Aorta (tissue), 5 donors: ENCODE results near the gene FAM170B. TPM values are rescaled to one million over a fixed set of nuclear protein-coding genes. Genes with fewer than 3 reads are reported as not detected.

Source experiments
- ATAC-seq: fragments of 200-7000 bp; cut with Tn5 transposase; one replicate; pipeline ENCODE4 v1.9.1; 2022; ENCODE audit warnings: moderate library complexity; ENCODE audit not compliant: low FRiP score
- DNase-seq, 2 donors: peaks; one replicate each; pipeline ENCODE4 v3.0.0-alpha.2; 2020
- H3K27ac ChIP-seq, 2 donors: one replicate each; pipeline ENCODE4 v1.5.1; 2013; ENCODE audit warnings: low read length in 2 of 2, mild to moderate bottlenecking in 2 of 2, moderate library complexity in 2 of 2, control low read depth in 1 of 2, inconsistent platforms in 1 of 2, low read depth in 1 of 2
- H3K27me3 ChIP-seq, 2 donors: one replicate each; pipeline ENCODE4 v1.6.1; 2013; ENCODE audit warnings: control low read depth in 1 of 2, low read length in 1 of 2, mild to moderate bottlenecking in 1 of 2, moderate library complexity in 1 of 2; ENCODE audit not compliant: insufficient read depth in 2 of 2, control insufficient read depth in 1 of 2
- H3K36me3 ChIP-seq, 2 donors: one replicate each; pipeline ENCODE4 v1.6.1; 2013; ENCODE audit warnings: control low read depth in 1 of 2, low read length in 1 of 2, mild to moderate bottlenecking in 1 of 2; ENCODE audit not compliant: insufficient read depth in 2 of 2, control insufficient read depth in 1 of 2
- H3K4me1 ChIP-seq, 2 donors: one replicate each; pipeline ENCODE4 v1.6.1; 2013; ENCODE audit warnings: low read length in 2 of 2, control low read depth in 1 of 2, mild to moderate bottlenecking in 1 of 2, moderate library complexity in 1 of 2; ENCODE audit not compliant: insufficient read depth in 2 of 2, control insufficient read depth in 1 of 2
- H3K4me3 ChIP-seq, 2 donors: one replicate each; pipeline ENCODE4 v1.5.1; 2013; ENCODE audit warnings: low read length in 2 of 2, control low read depth in 1 of 2, mild to moderate bottlenecking in 1 of 2
- H3K9me3 ChIP-seq: one replicate; pipeline ENCODE4 v1.6.1; 2013; ENCODE audit warnings: mild to moderate bottlenecking, low read length; ENCODE audit not compliant: control insufficient read depth
- WGBS, 2 donors: extraction: QIAGEN DNeasy Blood & Tissue Kit; methylation state at CpG; one replicate each; pipeline ENCODE4 v1.1.7; 2013; 5-methylcytosine and 5-hydroxymethylcytosine counted together
- intact Hi-C, 2 donors: fragments of 100-400 bp; cut with DNase I; formaldehyde crosslinking; loops; one replicate each; pipeline versions ENCODE4 v1.14.2 to v1.15.0; 2022
- polyA plus RNA-seq, 2 donors: library from polyadenylated mRNA; stranded (reverse); fragments of 200-250 nt; gene quantifications; one replicate each; pipeline ENCODE4 v1.2.3, GENCODE V29; 2013
- total RNA-seq, 2 donors: library from RNA; stranded (reverse); fragmentation: NEBNext Ultra II Directional; extraction: Animal tissue kit (Norgen Biotek cat#: 25700); gene quantifications; one replicate each; pipeline ENCODE4 v1.2.1, GENCODE V29; 2021
- donor health status: healthy with polysubstance abuse.
- donor health status: Bipolar disorder and iron deficiency.
- donor health status: DM: no; HTN: no; CAD: no.
- donor health status: DM: no; HTN: no; CAD: no.
- donor health status: DM: yes; HTN: yes; CAD: no.

The FAM170B gene
- total and polyA plus RNA-seq, 4 donors: not detected

- Histone ChIP-seq H3K36me3 (no peaks in the 10 kb centered on the region), H3K27ac (no peak overlapping the region), H3K27me3 (no peaks in the 10 kb centered on the region), H3K9me3 (no peaks in the 10 kb centered on the region), H3K4me1 (no peaks in the 10 kb centered on the region), H3K4me3 (no peak overlapping the region)
- no peak for DNase-seq
- 61 to 62% methylated on average over 3 of the region's 3 CpGs for WGBS, 2 donors
- ATAC-seq: no peak
- intact Hi-C loops: no loop called here
Observed at GRCh38 chr10:49158915-49159314, 25.1 kb upstream of the FAM170B start.

- ATAC-seq (no peak), DNase-seq (no peak)
- Histone ChIP-seq H3K4me1 (no peaks in the 10 kb centered on the region), H3K9me3 (no peaks in the 10 kb centered on the region), H3K4me3 (no peak overlapping the region), H3K27ac (no peak overlapping the region), H3K36me3 (no peaks in the 10 kb centered on the region), H3K27me3 (no peaks in the 10 kb centered on the region)
- intact Hi-C loops: no loop called here
- WGBS, 2 donors: 85% methylated on average over 7 of the region's 7 CpGs
Observed at GRCh38 chr10:49158404-49158803, 24.6 kb upstream of the FAM170B start.

- DNase-seq (no peak), ATAC-seq (no peak)
- H3K27me3 ChIP-seq: no peaks in the 10 kb centered on the region
- no peak overlapping the region for H3K27ac ChIP-seq
- no peaks in the 10 kb centered on the region for H3K9me3 ChIP-seq
- H3K4me1 ChIP-seq: no peaks in the 10 kb centered on the region
- no peak overlapping the region for H3K4me3 ChIP-seq
- no peaks in the 10 kb centered on the region for H3K36me3 ChIP-seq
- intact Hi-C loops: no loop called here
- WGBS, 2 donors: 91 to 93% methylated on average over 3 of the region's 3 CpGs
Observed at GRCh38 chr10:49157229-49157628, 23.4 kb upstream of the FAM170B start.

- DNase-seq: no peak
- intact Hi-C loops: no loop called here
- H3K4me1 ChIP-seq: no peaks in the 10 kb centered on the region
- no peak overlapping the region for H3K27ac ChIP-seq
- WGBS, 2 donors: 94 to 98% methylated on average over 6 of the region's 6 CpGs
- H3K9me3 ChIP-seq: no peaks in the 10 kb centered on the region
- no peak overlapping the region for H3K4me3 ChIP-seq
- no peaks in the 10 kb centered on the region for H3K36me3 ChIP-seq
- ATAC-seq: no peak
- no peaks in the 10 kb centered on the region for H3K27me3 ChIP-seq
Observed at GRCh38 chr10:49154641-49155040, 20.8 kb upstream of the FAM170B start.

GRCh38 chr10:49153971-49154370, 20.1 kb upstream of the FAM170B start:
- no peaks in the 10 kb centered on the region for H3K27me3 ChIP-seq
- no peak overlapping the region for H3K4me3 ChIP-seq
- ATAC-seq: no peak
- 92 to 94% methylated on average over 1 of the region's 1 CpG for WGBS, 2 donors
- no peak for DNase-seq
- H3K36me3 ChIP-seq: no peaks in the 10 kb centered on the region
- no peaks in the 10 kb centered on the region for H3K4me1 ChIP-seq
- intact Hi-C loops: no loop called here
- no peaks in the 10 kb centered on the region for H3K9me3 ChIP-seq
- no peak overlapping the region for H3K27ac ChIP-seq

GRCh38 chr10:49153115-49153514, 19.3 kb upstream of the FAM170B start:
- DNase-seq: no peak
- no peaks in the 10 kb centered on the region for H3K36me3 ChIP-seq
- H3K27me3 ChIP-seq: no peaks in the 10 kb centered on the region
- no peak overlapping the region for H3K4me3 ChIP-seq
- intact Hi-C loops: no loop called here
- no peak overlapping the region for H3K27ac ChIP-seq
- ATAC-seq: no peak
- no peaks in the 10 kb centered on the region for H3K9me3 ChIP-seq
- WGBS, 2 donors: 59 to 73% methylated on average over 4 of the region's 4 CpGs
- no peaks in the 10 kb centered on the region for H3K4me1 ChIP-seq

- H3K27me3 ChIP-seq: no peaks in the 10 kb centered on the region
- no peak overlapping the region for H3K27ac ChIP-seq
- DNase-seq (no peak), ATAC-seq (no peak)
- WGBS, 2 donors: 87 to 91% methylated on average over 4 of the region's 4 CpGs
- intact Hi-C loops: no loop called here
- H3K36me3 ChIP-seq: no peaks in the 10 kb centered on the region
- no peak overlapping the region for H3K4me3 ChIP-seq
- H3K9me3 ChIP-seq: no peaks in the 10 kb centered on the region
- no peaks in the 10 kb centered on the region for H3K4me1 ChIP-seq
Observed at GRCh38 chr10:49152663-49153062, 18.8 kb upstream of the FAM170B start.

- WGBS, 2 donors: 96% methylated on average over 4 of the region's 4 CpGs
- Histone ChIP-seq H3K4me3 (no peak overlapping the region), H3K27me3 (no peaks in the 10 kb centered on the region), H3K9me3 (no peaks in the 10 kb centered on the region), H3K36me3 (no peaks in the 10 kb centered on the region), H3K27ac (no peak overlapping the region), H3K4me1 (no peaks in the 10 kb centered on the region)
- DNase-seq: no peak
- no peak for ATAC-seq
- intact Hi-C loops: no loop called here
Observed at GRCh38 chr10:49152037-49152436, 18.2 kb upstream of the FAM170B start.

- H3K9me3 ChIP-seq: no peaks in the 10 kb centered on the region
- DNase-seq (no peak), ATAC-seq (no peak)
- H3K4me3 ChIP-seq: no peak overlapping the region
- no peak overlapping the region for H3K27ac ChIP-seq
- WGBS, 2 donors: 92% methylated on average over 1 of the region's 1 CpG
- no peaks in the 10 kb centered on the region for H3K4me1 ChIP-seq
- H3K36me3 ChIP-seq: no peaks in the 10 kb centered on the region
- H3K27me3 ChIP-seq: no peaks in the 10 kb centered on the region
- intact Hi-C loops: no loop called here
Observed at GRCh38 chr10:49151481-49151880, 17.7 kb upstream of the FAM170B start.
